ENCODE data around the gene KITLG.
"Not testable (repeated sequence)": the region's sequence is repeated elsewhere in the genome, so short reads cannot be mapped to it uniquely, and the experiment has no call there.

The KITLG gene

GRCh38 chr12:88539893-88540292 is 40.4 kb downstream of the KITLG start:
- DNase-seq (ENCODE audit: low spot score) = no peak

GRCh38 chr12:88538697-88539096 is 41.6 kb downstream of the KITLG start:
- DNase-seq (ENCODE audit: low spot score) = no peak

DNA sequence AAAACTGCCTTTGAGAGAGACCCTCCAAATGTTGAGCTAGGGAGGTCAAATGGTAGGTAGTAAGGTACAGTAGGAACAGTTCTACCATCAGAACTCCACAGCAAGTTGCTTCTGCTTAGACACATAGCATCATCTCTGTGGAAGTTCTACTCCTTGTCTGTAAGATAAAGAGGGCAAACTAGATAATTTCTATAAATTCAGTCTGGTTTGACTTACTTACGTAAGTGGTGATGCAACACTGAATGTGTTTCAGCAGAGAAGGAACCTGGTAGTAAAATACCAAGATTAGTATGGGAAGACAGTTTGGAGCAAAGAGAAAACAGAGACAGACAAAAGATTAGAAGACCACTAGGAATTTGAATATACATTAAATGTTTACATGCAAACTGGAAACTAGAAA is 42.0 kb downstream of the KITLG start:
- no peak for DNase-seq (ENCODE audit: low spot score)

DNA sequence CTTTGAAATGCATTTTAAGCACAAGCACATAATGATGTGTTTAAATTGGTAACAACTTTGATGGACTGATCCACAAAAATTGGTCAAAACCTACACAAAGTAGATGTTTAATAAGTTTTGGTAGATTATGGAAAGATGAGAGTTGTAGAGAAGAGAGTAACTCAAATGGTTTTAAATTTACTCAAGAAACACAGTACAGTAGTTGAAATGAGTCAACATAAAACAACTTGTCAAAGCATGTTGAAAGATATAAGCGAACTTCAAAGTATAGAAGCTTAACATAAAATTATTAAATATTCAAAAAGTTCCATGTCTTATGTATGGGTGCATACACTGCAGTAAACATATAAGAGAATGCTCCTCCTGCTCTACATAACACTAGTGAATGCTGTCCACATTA is 49.4 kb downstream of the KITLG start:
- no peak for DNase-seq (ENCODE audit: low spot score)

- no peak for DNase-seq (ENCODE audit: low spot score)
These were observed 50.5 kb downstream of the KITLG start for GRCh38 chr12:88529531-88530488.

DNA sequence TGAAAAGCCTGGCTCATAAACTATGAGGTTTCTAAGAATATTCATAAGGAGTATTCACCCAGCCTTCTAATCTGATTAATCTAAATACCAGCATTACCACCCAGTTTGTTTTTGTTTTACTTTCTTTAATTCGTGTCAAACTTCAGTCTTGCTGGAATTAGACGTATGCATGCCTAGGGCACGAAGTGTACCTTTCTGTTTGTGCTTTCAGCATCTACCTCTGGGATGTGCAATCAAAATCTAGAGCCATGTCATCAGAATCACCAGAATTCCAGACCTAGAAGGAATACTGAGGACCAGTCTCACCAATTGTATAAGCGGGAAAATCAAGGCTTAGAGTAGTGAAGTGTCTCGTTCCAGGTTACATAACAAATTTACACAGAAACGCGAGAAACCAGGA is 57.3 kb downstream of the KITLG start:
- no peak for DNase-seq (ENCODE audit: low spot score)

GRCh38 chr12:88520436-88520820 is 59.8 kb downstream of the KITLG start:
- DNase-seq (ENCODE audit: low spot score) = no peak

GRCh38 chr12:88519802-88520435 is 60.4 kb downstream of the KITLG start:
- DNase-seq (ENCODE audit: low spot score) = no peak

DNA sequence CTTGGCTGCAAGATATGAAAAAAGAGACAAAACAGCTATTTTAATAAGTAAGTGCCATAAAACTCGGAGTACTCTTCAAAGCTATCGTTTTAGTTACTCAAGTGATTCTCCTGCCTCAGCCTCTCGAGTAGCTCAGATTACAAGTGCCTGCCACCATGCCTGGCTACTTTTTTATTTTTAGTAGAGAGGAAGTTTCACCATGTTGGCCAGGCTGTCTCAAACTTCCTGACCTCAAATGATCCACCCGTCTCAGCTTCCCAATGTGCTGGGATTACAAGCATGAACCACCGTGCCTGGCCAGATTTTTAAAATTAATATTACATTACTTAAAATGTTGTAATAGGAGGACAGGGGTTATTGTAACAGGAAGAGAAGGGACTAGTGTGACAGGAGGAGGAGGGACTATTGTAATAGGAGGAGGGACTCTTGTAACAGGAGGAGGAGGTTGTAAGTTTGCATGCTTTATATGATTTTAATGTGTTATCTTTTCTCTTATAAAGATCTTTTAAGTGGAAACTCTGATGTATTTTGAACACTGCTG is 61.3 kb downstream of the KITLG start:
- DNase-seq (ENCODE audit: low spot score) = no peak

- DNase-seq (ENCODE audit: low spot score) = no peak
These were observed 63.5 kb downstream of the KITLG start for GRCh38 chr12:88516811-88517210.

DNA sequence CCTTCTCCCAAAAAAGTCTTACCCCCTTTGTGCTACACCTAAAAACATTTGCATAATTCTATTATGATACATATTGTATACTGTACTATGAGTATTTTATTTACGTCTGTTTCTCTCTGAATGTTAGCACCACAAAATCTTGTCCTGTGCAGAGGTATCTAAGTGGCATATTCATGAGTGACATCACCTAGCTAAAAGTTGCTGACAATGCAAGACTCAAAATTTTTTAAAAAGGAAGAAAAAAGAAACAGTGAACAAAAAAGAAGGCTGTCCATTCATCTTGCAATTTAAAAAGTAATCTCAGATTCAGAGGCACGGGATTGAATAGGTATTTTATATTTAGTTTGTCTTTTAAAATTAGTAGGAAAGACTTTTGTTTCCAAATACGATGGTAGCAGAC is 69.4 kb downstream of the KITLG start:
- DNase-seq (ENCODE audit: low spot score) = no peak

- no peak for DNase-seq (ENCODE audit: low spot score)
These were observed 70.4 kb downstream of the KITLG start for GRCh38 chr12:88509851-88510250.

DNA sequence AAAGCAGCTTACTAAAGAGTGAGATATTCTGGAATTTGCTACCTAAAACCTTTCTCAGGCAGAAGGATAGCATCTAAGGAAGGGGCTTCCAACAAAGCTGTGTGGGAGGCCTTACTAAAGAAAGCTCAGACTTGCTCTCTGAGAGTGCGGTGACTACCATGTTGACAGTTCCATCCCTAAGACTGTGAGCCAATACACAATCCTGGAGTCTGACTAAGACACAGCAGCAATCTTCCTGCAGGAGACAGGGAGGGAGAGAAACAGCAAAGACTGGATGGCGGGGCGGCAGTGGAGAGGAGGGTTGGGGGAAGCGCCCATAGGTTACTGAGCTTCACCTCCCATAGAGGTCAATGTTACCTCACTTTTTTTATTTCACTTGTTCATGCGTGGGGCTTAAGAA is 70.9 kb downstream of the KITLG start:
- DNase-seq (ENCODE audit: low spot score) = no peak

- DNase-seq (ENCODE audit: low spot score) = not testable (repeated sequence)
These were observed 72.4 kb downstream of the KITLG start for GRCh38 chr12:88507851-88508250.

DNA sequence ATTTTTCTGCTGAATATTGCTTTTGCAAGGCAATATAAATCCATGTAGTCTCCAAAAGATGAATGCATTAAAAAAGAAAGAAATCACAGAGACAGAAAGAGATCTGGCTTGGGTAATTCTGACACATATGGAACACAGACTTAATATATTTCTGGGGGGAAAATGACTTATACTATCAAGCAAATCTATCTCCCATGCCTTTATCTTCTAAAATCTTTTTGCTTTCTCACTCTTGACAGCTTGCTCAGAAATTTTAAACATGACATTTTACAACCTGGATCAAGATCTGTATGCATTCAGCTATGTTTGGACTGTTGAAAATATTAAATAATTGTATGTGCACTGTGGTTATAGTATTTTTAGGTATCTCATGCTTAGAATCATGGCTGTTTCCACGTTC is 73.0 kb downstream of the KITLG start:
- no peak for DNase-seq (ENCODE audit: low spot score)

DNA sequence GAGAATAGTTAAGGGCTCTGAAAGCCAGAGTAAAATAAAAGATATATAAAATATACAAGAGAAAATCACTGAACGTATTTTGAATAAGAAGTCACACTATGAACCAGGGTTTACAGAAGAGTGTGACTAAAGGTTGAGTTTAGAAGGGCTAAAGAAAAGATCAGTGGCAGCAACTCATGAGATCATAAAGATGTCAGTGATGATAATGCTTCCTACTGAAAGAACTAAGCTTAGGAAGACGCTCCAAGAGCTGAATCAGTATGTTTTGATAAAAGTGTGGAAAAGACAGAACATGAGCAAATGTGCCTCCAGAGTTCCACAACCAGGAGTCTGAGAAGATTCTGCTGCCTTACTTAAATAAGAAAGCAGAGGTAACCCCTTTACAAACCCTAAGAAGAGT is 74.6 kb downstream of the KITLG start:
- no peak for DNase-seq (ENCODE audit: low spot score)

- DNase-seq (ENCODE audit: low spot score) = no peak
These were observed 77.0 kb downstream of the KITLG start for GRCh38 chr12:88503281-88503703.

- no peak for DNase-seq (ENCODE audit: low spot score)
These were observed 78.0 kb downstream of the KITLG start for GRCh38 chr12:88501972-88502938.

DNA sequence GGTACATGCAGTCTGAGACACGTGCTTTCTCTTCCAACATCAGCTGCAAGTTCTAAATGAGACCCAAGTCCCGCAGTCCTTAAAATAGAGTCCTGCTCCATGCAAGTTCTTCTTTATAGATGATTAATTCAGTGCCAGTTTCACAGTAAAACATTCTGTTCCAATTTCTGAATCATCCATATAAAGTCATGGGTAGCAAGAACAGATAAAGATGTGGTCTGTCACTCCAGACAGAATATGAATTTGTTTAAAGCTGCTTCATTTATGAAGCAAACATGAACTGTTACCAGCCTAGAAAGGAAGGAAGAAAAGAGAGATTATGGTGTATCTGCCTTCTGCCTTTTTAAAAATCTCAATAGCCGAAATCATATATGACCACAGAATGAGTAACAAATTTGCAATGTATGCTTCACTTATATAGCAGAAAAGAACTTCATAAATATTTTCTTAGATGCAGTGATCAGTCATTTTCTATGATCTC is 83.3 kb downstream of the KITLG start:
- DNase-seq (ENCODE audit: low spot score) = no peak

DNA sequence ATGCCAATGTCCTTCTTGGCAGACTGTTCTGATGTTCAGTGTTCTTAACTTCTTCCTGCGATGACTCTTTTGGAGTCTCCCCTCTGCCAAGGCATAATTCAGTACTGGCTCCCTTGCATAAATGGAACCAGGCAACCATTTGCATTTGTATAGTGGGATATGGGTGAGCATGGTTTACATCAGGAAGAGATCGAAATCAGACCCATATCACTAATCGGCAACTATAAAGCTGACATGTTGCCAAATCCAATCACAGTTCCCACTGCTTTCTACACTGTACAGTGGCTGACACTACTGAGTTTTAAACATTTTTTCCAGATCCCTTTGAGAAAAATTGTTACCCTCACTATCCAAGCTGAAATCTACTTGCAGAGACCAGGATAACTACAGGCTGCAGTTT is 83.8 kb downstream of the KITLG start:
- DNase-seq (ENCODE audit: low spot score) = no peak

GRCh38 chr12:88495031-88495430 is 85.2 kb downstream of the KITLG start:
- no peak for DNase-seq (ENCODE audit: low spot score)

- DNase-seq (ENCODE audit: low spot score) = no peak
These were observed 85.8 kb downstream of the KITLG start for GRCh38 chr12:88494520-88494919.

Measured in globus pallidus (tissue), 1 donor.